GM19099 (cell line): ENCODE data around the gene ITGA11.

Experiments used
- POLR2A ChIP-seq: IDR thresholded peaks from 3 replicates; pipeline ENCODE4 v1.6.1; 2011; ENCODE audit warnings: low read depth; ENCODE audit not compliant: insufficient read length; ENCODE audit errors: extremely low read depth

The ITGA11 gene

GRCh38 chr15:68421115-68421551 is 10.8 kb downstream of the ITGA11 start:
- no peak for TF ChIP-seq POLR2A

GRCh38 chr15:68420186-68420684 is 11.7 kb downstream of the ITGA11 start:
- no peak for TF ChIP-seq POLR2A

- TF ChIP-seq POLR2A: no peak
Observed at GRCh38 chr15:68419301-68420175, 12.4 kb downstream of the ITGA11 start.

GRCh38 chr15:68418611-68419161 is 13.3 kb downstream of the ITGA11 start:
- no peak for TF ChIP-seq POLR2A

- TF ChIP-seq POLR2A: no peak
Observed at GRCh38 chr15:68417897-68418296, 14.1 kb downstream of the ITGA11 start.

GRCh38 chr15:68417051-68417450 is 14.9 kb downstream of the ITGA11 start:
- no peak for TF ChIP-seq POLR2A

- TF ChIP-seq POLR2A: no peak
Observed at GRCh38 chr15:68416158-68416535, 15.8 kb downstream of the ITGA11 start.

GRCh38 chr15:68415501-68416157 is 16.3 kb downstream of the ITGA11 start:
- no peak for TF ChIP-seq POLR2A

- TF ChIP-seq POLR2A: no peak
Observed at GRCh38 chr15:68415061-68415460, 16.9 kb downstream of the ITGA11 start.

- TF ChIP-seq POLR2A: no peak
Observed at GRCh38 chr15:68414591-68414990, 17.4 kb downstream of the ITGA11 start.

GRCh38 chr15:68414206-68414555 is 17.8 kb downstream of the ITGA11 start:
- TF ChIP-seq POLR2A: no peak

- no peak for TF ChIP-seq POLR2A
Observed at GRCh38 chr15:68413363-68414205, 18.4 kb downstream of the ITGA11 start.

- TF ChIP-seq POLR2A: no peak
Observed at GRCh38 chr15:68412218-68412617, 19.7 kb downstream of the ITGA11 start.

GRCh38 chr15:68411735-68412134 is 20.2 kb downstream of the ITGA11 start:
- no peak for TF ChIP-seq POLR2A

GRCh38 chr15:68411343-68411675 is 20.7 kb downstream of the ITGA11 start:
- no peak for TF ChIP-seq POLR2A
